OCI-LY7 (cell line): ENCODE results near the gene KLHL26. TPM values are rescaled to one million over a fixed set of nuclear protein-coding genes. Genes with fewer than 3 reads are reported as not detected.

Source experiments
- BruUV-seq: library from RNA; stranded (reverse); fragments of 400-500 nt; replicated peaks from 2 replicates; lab custom pipeline; 2021; lab: Mats Ljungman, UMichigan
- CTCF ChIA-PET: fragments of 300-600 bp; sonication (Branson Sonifier 250); formaldehyde crosslinking; loops from one replicate; lab custom pipeline; 2022; ENCODE audit warnings: antibody characterized with exemption; ENCODE audit not compliant: unreplicated experiment; lab: Charles Lee
- POLR2A ChIA-PET: fragments of 300-600 bp; sonication (Branson Sonifier 250); formaldehyde crosslinking; loops from one replicate; lab custom pipeline; 2022; ENCODE audit warnings: antibody characterized with exemption; lab: Charles Lee
- DNase-seq: peaks from one replicate; pipeline ENCODE4 v3.0.0-alpha.2; 2015; ENCODE audit warnings: low spot score
- H2AFZ ChIP-seq: fragments of 200-600 bp; sonication (generic), shearing (Covaris generic); 2 replicates; pipeline ENCODE4 v1.6.1; 2014; ENCODE audit warnings: mild to moderate bottlenecking, antibody characterized with exemption, low read length, moderate library complexity
- H3K27ac ChIP-seq: fragments of 200-600 bp; sonication (generic); 2 replicates; pipeline ENCODE4 v1.5.1; 2014; ENCODE audit warnings: mixed run types, low read depth, mild to moderate bottlenecking, moderate library complexity, low read length, inconsistent platforms; ENCODE audit not compliant: poor library complexity, severe bottlenecking
- H3K36me3 ChIP-seq: fragments of 200-600 bp; sonication (generic); 2 replicates; pipeline ENCODE4 v1.6.1; 2014; ENCODE audit warnings: mild to moderate bottlenecking, antibody characterized with exemption, low read length, moderate library complexity, mixed read lengths; ENCODE audit not compliant: insufficient read depth
- H3K4me1 ChIP-seq: fragments of 200-600 bp; sonication (generic); 2 replicates; pipeline ENCODE4 v1.5.1; 2014; ENCODE audit warnings: mild to moderate bottlenecking, low read length; ENCODE audit not compliant: insufficient read depth, poor library complexity, severe bottlenecking
- H3K4me2 ChIP-seq: fragments of 200-600 bp; sonication (generic); 2 replicates; pipeline ENCODE4 v1.6.1; 2014; ENCODE audit warnings: mild to moderate bottlenecking, low read length
- H3K4me3 ChIP-seq: fragments of 200-600 bp; sonication (generic); 2 replicates; pipeline ENCODE4 v1.5.1; 2014; ENCODE audit warnings: mild to moderate bottlenecking, low read depth, low read length; ENCODE audit not compliant: poor library complexity, severe bottlenecking
- H3K79me2 ChIP-seq: fragments of 200-600 bp; sonication (generic); 2 replicates; pipeline ENCODE4 v1.6.1; 2016; ENCODE audit warnings: low read depth, mild to moderate bottlenecking, low read length, moderate library complexity, mixed read lengths; ENCODE audit not compliant: insufficient read depth
- H3K9me2 ChIP-seq: fragments of 200-600 bp; sonication (generic); 2 replicates; pipeline ENCODE4 v1.6.1; 2016; ENCODE audit warnings: mild to moderate bottlenecking, low read length, mixed read lengths; ENCODE audit not compliant: insufficient read depth
- H3K9me3 ChIP-seq: fragments of 200-600 bp; sonication (generic); 2 replicates; pipeline ENCODE4 v1.6.1; 2014; ENCODE audit warnings: mild to moderate bottlenecking, mixed run types, low read length, mixed read lengths
- H4K20me1 ChIP-seq: fragments of 200-600 bp; sonication (generic); 2 replicates; pipeline ENCODE4 v1.6.1; 2014; ENCODE audit warnings: mild to moderate bottlenecking, antibody characterized with exemption, low read length, moderate library complexity, mixed read lengths; ENCODE audit not compliant: insufficient read depth
- EZH2phosphoT487 ChIP-seq: fragments of 200-600 bp; sonication (generic); IDR thresholded peaks from 2 replicates; pipeline ENCODE4 v1.6.1; 2018; ENCODE audit warnings: low read depth, borderline replicate concordance, mild to moderate bottlenecking, mixed run types, antibody characterized with exemption, low read length, moderate library complexity, mixed read lengths
- intact Hi-C: fragments of 100-400 bp; cut with micrococcal nuclease; formaldehyde crosslinking; loops from one replicate; pipeline ENCODE4 v1.10.0; 2022; ENCODE audit not compliant: unreplicated experiment
- total RNA-seq, 2 experiments: library from RNA; depleted of rRNA in 1 of 2; stranded (reverse); fragments of >200 nt in 1 of 2; shearing (Covaris generic) in 1 of 2; gene quantifications; 2 replicates each; pipeline ENCODE4 v1.2.3, GENCODE V29; 2014 to 2022
- TF ChIP-seq, protein P1 (sequence below): fragments of 200-600 bp; sonication (generic); conservative IDR thresholded peaks from 2 replicates; pipeline ENCODE4 v1.5.1; 2014; ENCODE audit warnings: mild to moderate bottlenecking, antibody characterized with exemption, low read length, moderate library complexity, mixed read lengths

The KLHL26 gene
- total RNA-seq, 2 experiments from 2014 or later, result 1.0 to 8.9 TPM

DNA sequence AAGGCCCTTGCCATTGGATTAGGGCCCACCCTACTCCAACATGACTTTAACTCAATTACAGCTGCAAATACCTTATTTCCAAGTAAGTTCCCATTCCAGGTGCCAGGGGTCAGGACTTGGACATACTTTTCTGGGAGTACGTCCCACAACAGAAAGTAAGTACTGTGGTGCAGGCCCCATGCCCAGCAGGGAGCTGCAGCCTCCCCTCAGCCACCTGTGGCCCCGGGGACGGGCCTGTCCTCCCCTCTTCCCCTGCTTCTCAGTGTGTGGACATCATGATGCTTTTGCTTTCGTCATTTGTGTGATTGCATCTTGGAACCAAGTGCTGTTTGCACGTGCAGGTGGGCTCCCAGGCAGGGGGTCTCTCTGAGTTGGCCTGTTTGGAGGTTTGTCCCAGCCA, 78.6 kb downstream of the KLHL26 start:
- H3K4me1 ChIP-seq, result no peaks in the 10 kb centered on the region
- no peaks in the 10 kb centered on the region for H4K20me1 ChIP-seq
- no peaks in the 10 kb centered on the region for H3K9me2 ChIP-seq
- no peak overlapping the region for H3K4me2 ChIP-seq
- H2AFZ ChIP-seq, result no peak overlapping the region
- intact Hi-C loops, result no loop called here
- no peaks in the 10 kb centered on the region for H3K36me3 ChIP-seq
- ChIA-PET CTCF (no interaction called here), POLR2A (no interaction called here)
- no peak overlapping the region for H3K4me3 ChIP-seq
- no peak for TF ChIP-seq EZH2phosphoT487
- TF ChIP-seq, protein P1, sequence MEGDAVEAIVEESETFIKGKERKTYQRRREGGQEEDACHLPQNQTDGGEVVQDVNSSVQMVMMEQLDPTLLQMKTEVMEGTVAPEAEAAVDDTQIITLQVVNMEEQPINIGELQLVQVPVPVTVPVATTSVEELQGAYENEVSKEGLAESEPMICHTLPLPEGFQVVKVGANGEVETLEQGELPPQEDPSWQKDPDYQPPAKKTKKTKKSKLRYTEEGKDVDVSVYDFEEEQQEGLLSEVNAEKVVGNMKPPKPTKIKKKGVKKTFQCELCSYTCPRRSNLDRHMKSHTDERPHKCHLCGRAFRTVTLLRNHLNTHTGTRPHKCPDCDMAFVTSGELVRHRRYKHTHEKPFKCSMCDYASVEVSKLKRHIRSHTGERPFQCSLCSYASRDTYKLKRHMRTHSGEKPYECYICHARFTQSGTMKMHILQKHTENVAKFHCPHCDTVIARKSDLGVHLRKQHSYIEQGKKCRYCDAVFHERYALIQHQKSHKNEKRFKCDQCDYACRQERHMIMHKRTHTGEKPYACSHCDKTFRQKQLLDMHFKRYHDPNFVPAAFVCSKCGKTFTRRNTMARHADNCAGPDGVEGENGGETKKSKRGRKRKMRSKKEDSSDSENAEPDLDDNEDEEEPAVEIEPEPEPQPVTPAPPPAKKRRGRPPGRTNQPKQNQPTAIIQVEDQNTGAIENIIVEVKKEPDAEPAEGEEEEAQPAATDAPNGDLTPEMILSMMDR, result no peak
- H3K27ac ChIP-seq, result no peak overlapping the region
- BruUV-seq, result no TSS peak
- no peaks in the 10 kb centered on the region for H3K79me2 ChIP-seq
- DNase-seq, result no peak
- H3K9me3 ChIP-seq, result no peaks in the 10 kb centered on the region

DNA sequence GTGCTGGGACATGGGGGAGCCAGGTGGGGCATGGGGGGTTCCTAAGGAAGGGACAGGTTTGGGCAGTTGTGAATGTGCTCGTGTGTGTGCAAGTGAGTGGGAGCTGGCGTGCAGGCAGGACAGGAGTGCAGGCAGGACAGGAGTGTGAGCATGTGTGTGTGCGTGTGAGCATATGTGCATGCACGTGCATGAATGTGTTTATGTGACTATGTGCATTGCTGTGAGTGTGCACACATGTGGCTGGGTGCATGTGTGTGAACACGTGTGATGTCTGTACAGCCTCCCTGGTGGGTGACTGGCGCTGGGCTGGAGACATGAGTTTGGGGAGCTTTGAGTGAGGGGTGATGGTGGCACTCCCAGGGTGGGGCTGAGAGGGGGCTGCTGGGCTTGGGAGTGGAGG, 80.0 kb downstream of the KLHL26 start:
- no peaks in the 10 kb centered on the region for H3K4me1 ChIP-seq

DNA sequence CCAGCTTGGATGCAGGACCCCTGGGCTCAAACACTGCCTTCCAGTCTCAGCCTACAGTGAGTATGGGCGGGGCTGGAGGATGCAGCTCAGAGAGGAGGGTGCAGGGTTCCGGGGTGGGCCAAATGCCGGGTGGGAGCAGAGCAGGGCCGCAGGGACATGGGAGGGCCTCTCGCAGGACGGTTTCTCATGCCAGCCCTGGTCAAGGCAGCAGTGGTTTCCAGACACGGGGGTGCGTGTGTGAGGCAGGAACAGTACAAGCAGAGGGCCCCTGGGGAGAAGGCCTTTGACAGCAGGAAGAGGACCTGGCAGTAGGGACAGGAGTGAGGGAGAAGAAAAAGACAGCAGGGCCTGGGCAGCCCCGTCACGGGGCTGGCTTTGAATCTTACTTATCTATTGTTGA, 80.8 kb downstream of the KLHL26 start:
- Histone ChIP-seq H3K4me1 (no peaks in the 10 kb centered on the region), H4K20me1 (no peaks in the 10 kb centered on the region), H2AFZ (no peak overlapping the region)

More for the DNA sequence above, 80.0 kb downstream of the KLHL26 start:
- H4K20me1 ChIP-seq, result no peaks in the 10 kb centered on the region
- H3K9me2 ChIP-seq, result no peaks in the 10 kb centered on the region
- POLR2A ChIA-PET, result no interaction called here
- H3K27ac ChIP-seq, result no peak overlapping the region
- H3K79me2 ChIP-seq, result no peaks in the 10 kb centered on the region
- TF ChIP-seq, protein P1, result no peak
- TF ChIP-seq EZH2phosphoT487, result no peak
- CTCF ChIA-PET, result no interaction called here
- no peak overlapping the region for H3K4me2 ChIP-seq
- BruUV-seq, result no TSS peak
- no peaks in the 10 kb centered on the region for H3K36me3 ChIP-seq
- no peak overlapping the region for H3K4me3 ChIP-seq
- no peaks in the 10 kb centered on the region for H3K9me3 ChIP-seq
- no peak overlapping the region for H2AFZ ChIP-seq
- intact Hi-C loops, result no loop called here
- no peak for DNase-seq

More for the DNA sequence above, 80.8 kb downstream of the KLHL26 start:
- BruUV-seq, result no TSS peak
- Histone ChIP-seq H3K36me3 (no peaks in the 10 kb centered on the region), H3K4me3 (no peak overlapping the region), H3K27ac (no peak overlapping the region), H3K9me3 (no peaks in the 10 kb centered on the region), H3K79me2 (no peaks in the 10 kb centered on the region), H3K4me2 (no peak overlapping the region), H3K9me2 (no peaks in the 10 kb centered on the region)
- no peak for DNase-seq
- no peak for TF ChIP-seq EZH2phosphoT487
- TF ChIP-seq, protein P1, result no peak
- POLR2A ChIA-PET, result no interaction called here
- intact Hi-C loops, result no loop called here
- CTCF ChIA-PET, result no interaction called here
